GM21360 (cell line): ENCODE results near the gene DHRS12.
A peak's percentile ranks its signal among the peaks of the same experiment; 100 is the strongest.

ENCODE experiments used
- ATAC-seq: cut with Tn5 transposase; IDR thresholded peaks from one replicate; pipeline ENCODE4 v1.9.1; 2021; ENCODE audit warnings: mild to moderate bottlenecking, moderate library complexity; ENCODE audit not compliant: unreplicated experiment

Gene DHRS12

GRCh38 chr13:51803422-51804294 is at the start of gene DHRS12:
DHRS12 (minus strand) TSS chr13:51804163; CDS start chr13:51799659, 4,504 bp downstream.
- ATAC-seq = peak; percentile 83

GRCh38 chr13:51849145-51850101 is 45.5 kb upstream of the DHRS12 start:
- ATAC-seq = no peak

GRCh38 chr13:51848674-51849073 is 44.7 kb upstream of the DHRS12 start:
- ATAC-seq = no peak

- no peak for ATAC-seq
These were observed 42.8 kb upstream of the DHRS12 start for GRCh38 chr13:51846756-51847155.

GRCh38 chr13:51845574-51846318 is 41.8 kb upstream of the DHRS12 start:
- ATAC-seq = no peak

DNA sequence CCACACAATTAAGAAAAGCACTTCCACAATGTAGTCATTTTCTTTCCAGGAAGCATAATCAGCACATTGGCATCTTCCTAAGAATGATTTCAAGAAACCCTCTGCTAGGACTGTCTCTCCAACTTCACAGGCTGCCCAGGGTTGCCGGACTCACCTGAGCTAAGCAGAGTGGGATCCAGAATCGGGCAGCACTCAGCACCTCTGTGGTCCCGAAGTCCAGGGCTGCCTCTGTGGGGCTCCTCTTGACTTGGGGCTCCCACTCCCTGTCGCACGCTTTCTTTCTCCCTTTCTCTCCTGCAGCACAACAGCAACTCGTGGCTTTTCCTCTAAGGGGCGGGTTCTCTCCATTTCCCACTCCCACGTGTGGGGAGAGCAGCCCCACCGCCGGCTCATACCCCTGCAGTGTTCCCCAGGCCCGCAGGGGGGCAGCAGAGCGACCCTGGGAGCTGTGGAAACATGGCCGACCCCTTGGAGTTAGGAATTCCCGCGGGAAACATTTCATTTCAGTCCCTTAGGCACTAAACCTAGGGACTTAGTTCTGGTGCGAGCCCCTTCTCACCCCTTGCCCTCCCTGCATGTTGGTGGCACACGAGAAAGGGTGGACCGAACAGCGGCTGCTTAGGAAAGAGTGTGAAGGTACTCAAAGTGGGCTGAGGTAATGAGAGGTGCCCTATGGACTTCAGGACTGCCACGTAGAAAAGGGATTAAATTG is 41.1 kb upstream of the DHRS12 start, which contains the start of gene TMEM272:
Gene TMEM272 (minus strand): TSS at position 316 of the 712 bp plus-strand sequence. CDS start 6,647 bp downstream, outside the sequence.
- no peak for ATAC-seq

DNA sequence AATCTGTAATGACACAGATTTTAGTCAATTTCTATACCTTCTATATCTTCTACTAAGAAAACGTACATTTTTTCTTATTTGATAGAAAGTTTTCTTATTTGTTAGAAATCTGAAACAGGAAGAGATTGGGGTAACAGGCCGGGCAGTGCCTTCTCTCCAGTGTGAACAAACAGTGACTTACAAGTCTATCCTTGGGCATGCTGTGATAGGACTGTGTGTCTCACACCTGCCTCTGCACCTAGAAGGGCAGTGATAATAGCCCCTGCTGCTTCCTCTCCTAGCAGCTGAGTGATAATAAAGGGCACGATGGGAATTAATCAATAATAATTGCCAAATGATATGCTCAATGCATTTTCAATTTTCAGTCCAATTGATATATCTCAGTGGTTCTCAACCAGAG is 39.6 kb upstream of the DHRS12 start:
- ATAC-seq = no peak

DNA sequence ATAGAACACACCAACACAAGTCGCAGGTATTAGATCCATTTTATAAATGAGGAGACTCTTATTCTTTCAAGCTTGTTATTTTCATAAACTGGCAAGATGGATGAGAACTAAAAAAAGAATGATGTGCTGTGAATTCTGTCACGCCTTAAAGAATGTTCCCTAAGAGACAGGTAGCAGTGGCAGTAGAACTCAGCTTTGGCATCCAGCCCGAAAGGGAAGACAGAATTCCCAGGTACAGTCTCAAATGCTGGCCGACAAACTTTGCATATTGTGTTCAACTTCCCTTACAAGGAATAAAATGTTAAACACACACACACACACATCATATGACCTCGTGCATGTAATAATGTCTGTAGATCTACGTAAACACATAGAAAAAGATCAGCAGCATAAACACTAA is 37.8 kb upstream of the DHRS12 start:
- ATAC-seq = no peak

DNA sequence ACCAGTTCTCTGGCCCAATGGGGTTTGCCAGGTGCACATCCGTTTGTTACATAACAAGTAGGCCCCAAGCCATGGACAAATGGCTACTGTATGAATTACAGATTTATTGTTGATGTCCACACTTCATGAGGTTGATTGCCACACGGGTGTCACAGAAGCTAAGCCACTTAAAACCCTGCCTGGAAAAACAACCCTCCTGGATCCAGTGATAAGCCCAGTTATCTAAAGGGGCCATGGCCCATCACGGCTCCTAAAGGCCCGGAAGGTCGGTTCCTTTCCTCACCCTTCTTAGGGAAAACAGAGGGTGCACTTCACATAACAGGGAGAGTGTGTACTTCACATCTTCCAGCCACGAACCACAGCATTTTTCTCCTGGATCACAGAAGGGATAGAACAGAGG is 37.0 kb upstream of the DHRS12 start:
- no peak for ATAC-seq

DNA sequence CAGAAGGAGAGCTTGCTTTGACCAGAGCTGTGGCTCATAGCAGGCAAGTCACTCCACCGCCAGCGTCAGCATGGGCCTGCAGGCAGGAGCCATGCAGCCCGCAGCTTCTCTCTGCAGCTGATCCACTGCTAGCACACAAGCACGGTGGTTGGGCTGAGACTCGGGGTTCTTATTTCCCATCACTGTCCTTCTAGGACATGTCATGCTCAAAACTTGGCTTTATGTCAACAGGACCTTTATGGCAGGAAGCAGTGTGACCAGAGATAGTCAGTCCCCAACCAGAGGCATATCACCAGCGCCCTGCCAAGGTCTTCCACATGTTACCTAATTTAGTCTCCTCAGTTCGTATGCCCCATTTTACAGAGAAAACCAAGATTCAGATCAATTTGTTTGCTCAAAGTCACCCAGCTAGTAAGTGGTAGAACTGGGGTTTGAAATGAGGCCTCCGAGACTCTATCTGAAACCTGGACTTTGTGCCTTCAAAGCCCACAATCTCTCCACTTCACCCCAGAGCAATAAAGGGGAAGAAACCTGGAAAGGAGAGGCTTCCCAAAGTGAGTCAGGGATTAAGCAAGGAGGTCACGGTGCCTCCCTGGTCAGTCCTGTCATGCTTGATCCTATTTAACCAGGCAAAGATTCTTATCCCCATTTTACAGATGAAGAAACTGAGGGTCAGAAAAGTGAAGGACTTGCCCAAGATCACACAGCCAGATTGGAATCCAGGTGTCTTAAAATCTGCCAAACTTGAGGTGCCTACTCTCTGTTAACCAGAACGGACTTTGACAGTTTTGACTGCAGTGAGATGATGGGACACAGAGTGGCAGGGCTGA is 36.0 kb upstream of the DHRS12 start:
- no peak for ATAC-seq

DNA sequence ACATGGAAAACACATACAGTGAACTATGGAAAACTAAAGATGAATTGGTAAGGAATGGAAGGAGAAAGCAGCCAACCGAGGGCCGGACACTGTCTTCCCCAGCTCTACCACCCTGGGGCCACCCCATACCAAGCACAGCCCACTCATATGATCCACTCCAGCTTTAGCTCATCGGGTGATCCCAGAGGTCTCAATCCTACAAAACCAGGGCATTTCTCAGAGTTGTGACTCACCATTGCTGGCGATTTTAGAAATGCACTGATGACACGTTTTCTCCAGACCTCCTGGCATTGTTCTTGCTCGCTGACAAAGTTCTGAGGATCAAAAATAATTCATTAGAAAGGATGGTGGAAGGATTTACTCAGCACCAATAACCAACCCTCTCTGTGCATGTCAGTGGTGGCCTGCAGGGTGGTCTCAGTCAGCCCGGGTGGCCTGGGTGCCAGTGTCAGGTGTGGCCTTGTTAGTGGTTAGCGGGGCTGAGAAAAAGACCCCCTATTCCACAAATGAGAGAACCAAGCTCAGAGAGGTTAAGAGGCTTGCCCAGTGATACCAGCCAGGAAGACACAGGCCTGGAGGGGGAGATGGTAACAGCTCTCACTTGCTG is 34.4 kb upstream of the DHRS12 start:
- ATAC-seq = no peak

DNA sequence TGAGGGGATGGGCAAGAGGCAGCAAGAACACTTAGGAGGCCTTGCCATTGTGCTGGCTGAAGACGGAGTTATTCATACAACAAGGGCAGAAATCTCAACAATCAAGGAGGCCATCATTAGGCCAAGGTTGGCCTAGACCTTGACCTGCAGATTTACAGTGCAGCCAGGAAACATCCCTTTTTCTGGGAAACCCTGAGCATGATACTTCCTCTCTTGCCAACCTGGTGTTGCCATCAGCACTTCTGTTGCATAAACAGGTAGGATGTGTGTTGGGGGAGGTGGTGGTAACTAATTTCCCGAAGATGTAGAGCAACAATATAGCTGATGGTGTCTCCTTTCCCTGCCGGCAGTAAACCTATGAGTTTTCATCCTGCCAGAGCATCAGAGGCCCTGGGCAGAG is 33.1 kb upstream of the DHRS12 start:
- no peak for ATAC-seq

GRCh38 chr13:51834581-51835171 is 30.7 kb upstream of the DHRS12 start:
- ATAC-seq = no peak

DNA sequence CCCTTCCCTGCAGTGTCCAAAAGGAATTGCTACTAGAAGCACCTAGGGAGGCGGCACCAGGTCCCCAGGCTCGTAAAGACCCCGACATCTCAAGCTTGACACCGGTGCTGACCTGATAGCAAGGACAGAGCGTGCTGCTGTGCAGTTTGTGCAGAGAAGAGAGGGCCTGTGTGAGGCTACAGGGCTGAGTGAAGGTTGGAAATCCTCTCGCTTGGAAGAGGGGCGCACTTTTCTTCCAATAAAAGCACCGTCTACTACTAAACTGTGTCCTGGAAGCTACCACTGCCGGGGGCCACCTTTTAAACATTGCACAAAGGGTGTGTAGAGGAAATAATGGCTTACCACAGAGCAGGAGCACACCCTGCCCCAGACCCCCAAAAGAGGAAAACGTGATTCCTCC is 30.0 kb upstream of the DHRS12 start:
- ATAC-seq = no peak

DNA sequence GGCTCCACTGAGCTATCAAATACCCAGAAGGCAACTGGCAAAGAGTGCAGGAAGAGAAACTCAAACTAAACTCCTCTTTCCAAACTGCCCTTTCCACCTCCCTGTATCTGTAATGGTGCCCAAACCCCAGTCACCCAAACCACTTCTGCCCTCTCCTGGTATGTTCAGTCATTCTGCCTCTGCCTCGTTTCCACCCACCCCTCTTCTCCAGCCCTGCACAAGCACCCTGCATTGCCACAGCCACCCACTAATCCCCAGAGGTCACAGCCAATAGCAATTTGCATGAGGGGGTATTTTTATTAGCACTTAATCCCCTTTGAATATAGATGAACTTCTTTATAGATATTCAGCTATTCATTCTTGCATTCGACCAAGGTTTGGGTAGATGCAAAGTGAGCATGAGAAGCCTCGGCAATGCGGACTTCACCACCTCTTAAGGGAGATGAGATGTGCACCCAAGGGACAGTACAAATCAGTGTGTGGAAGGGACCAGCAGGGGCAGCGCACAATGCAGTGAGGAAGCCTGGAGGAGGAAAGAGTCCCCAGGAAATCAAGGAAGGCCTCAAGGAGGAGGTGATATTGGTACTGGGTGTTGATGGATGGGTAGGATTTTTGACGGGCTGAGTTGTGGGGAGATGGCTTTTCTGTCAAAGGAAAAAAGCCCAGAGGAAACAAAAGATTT is 28.6 kb upstream of the DHRS12 start:
- peak; percentile 84 for ATAC-seq

- no peak for ATAC-seq
These were observed 27.6 kb upstream of the DHRS12 start for GRCh38 chr13:51831519-51831918.

- ATAC-seq = no peak
These were observed 25.6 kb upstream of the DHRS12 start for GRCh38 chr13:51829568-51829899.
